ENCODE measurements around the gene HJURP.

DNA sequence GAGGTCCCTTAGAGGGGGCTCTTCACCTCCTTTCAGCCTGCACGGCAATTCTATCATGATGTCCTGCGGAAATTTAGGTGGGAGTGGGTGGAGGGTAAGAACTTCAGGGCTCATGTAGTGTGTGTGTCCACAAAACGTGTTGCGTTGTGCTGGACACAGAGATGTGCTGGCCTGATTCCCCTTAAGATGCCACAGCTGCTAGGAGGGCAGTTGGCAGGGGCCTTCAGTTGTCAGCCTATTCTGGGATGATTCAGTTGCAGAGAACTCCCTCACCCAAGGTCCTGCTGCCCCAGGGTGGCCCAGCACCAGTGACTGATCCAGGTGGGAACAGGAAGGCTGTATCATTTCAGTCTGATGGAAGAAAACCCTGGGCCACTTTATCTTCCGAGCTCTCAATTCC, 1.0 kb upstream of the HJURP start:
- TF ChIP-seq POLR2A (IDR thresholded peaks at IDR 0.05) (no peak), POLR2AphosphoS5 (IDR thresholded peaks at IDR 0.05) (no peak), EP300 (IDR thresholded peaks at IDR 0.05) (no peak)
- TF ChIP-seq, protein P1, sequence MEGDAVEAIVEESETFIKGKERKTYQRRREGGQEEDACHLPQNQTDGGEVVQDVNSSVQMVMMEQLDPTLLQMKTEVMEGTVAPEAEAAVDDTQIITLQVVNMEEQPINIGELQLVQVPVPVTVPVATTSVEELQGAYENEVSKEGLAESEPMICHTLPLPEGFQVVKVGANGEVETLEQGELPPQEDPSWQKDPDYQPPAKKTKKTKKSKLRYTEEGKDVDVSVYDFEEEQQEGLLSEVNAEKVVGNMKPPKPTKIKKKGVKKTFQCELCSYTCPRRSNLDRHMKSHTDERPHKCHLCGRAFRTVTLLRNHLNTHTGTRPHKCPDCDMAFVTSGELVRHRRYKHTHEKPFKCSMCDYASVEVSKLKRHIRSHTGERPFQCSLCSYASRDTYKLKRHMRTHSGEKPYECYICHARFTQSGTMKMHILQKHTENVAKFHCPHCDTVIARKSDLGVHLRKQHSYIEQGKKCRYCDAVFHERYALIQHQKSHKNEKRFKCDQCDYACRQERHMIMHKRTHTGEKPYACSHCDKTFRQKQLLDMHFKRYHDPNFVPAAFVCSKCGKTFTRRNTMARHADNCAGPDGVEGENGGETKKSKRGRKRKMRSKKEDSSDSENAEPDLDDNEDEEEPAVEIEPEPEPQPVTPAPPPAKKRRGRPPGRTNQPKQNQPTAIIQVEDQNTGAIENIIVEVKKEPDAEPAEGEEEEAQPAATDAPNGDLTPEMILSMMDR (IDR thresholded peaks at IDR 0.05): no peak

All from gastroesophageal sphincter (tissue), 3 donors.